ENCODE results near the gene ALKBH4. TPM values are rescaled to one million over a fixed set of nuclear protein-coding genes. Genes with fewer than 3 reads are reported as not detected.
A peak's percentile ranks its signal among the peaks of the same experiment; 100 is the strongest.
"Not testable (repeated sequence)": the region's sequence is repeated elsewhere in the genome, so short reads cannot be mapped to it uniquely, and the experiment has no call there.

Gene ALKBH4
- total RNA-seq, 1 donor from 2014 or later = 11.2 TPM

GRCh38 chr7:102409340-102409739, 55.3 kb downstream of the ALKBH4 start:
- intact Hi-C loops (cut with micrococcal nuclease) = no loop called here
- H3K36me3 Mint-ChIP-seq (ENCODE audit: low read depth) = peaks cover 48% of the 10 kb centered on the region
- H3K4me1 Mint-ChIP-seq (ENCODE audit: low read depth) = peaks cover 11% of the 10 kb centered on the region

GRCh38 chr7:102408530-102408929, 56.1 kb downstream of the ALKBH4 start:
- DNase-seq (ENCODE audit: low spot score); intact Hi-C loops (cut with micrococcal nuclease); H3K9me3 Mint-ChIP-seq; H3K4me1 Mint-ChIP-seq (ENCODE audit: low read depth); H3K4me3 Mint-ChIP-seq; H3K27me3 Mint-ChIP-seq (ENCODE audit: insufficient read depth): not testable (repeated sequence)
- Mint-ChIP-seq H3K27ac (peak overlapping the region; percentile 5), H3K36me3 (ENCODE audit: low read depth) (peaks cover 46% of the 10 kb centered on the region)

More at GRCh38 chr7:102409340-102409739, 55.3 kb downstream of the ALKBH4 start:
- peaks cover 6% of the 10 kb centered on the region for H3K9me3 Mint-ChIP-seq
- no peak overlapping the region for H3K4me3 Mint-ChIP-seq
- no peak overlapping the region for H3K27ac Mint-ChIP-seq
- no peaks in the 10 kb centered on the region for H3K27me3 Mint-ChIP-seq (ENCODE audit: insufficient read depth)
- no peak for DNase-seq (ENCODE audit: low spot score)

GRCh38 chr7:102407910-102408309, 56.8 kb downstream of the ALKBH4 start:
- Mint-ChIP-seq H3K27ac (no peak overlapping the region), H3K36me3 (ENCODE audit: low read depth) (peaks cover 49% of the 10 kb centered on the region), H3K4me1 (ENCODE audit: low read depth) (peaks cover 3% of the 10 kb centered on the region), H3K4me3 (no peak overlapping the region), H3K9me3 (peaks cover 6% of the 10 kb centered on the region), H3K27me3 (ENCODE audit: insufficient read depth) (no peaks in the 10 kb centered on the region)
- intact Hi-C loops (cut with micrococcal nuclease) = no loop called here
- DNase-seq (ENCODE audit: low spot score) = no peak

Other genes with a start within 250 kb of the ALKBH4 start
- gene SH2B2, start 178.0 kb downstream of the ALKBH4 start, total RNA-seq = 2.1 and 2.6 TPM in 2 replicates
- not detected in 2 replicates for gene SPDYE6, start 108.4 kb downstream of the ALKBH4 start, total RNA-seq
- 25.7 and 28.3 TPM in 2 replicates for gene PRKRIP1, start 68.5 kb downstream of the ALKBH4 start, total RNA-seq
- 55.2 and 59.9 TPM in 2 replicates for gene ORAI2, start 31.3 kb downstream of the ALKBH4 start, total RNA-seq
- gene LRWD1, start 121 bp upstream of the ALKBH4 start, total RNA-seq = 32.9 and 36.3 TPM in 2 replicates
- gene POLR2J, start 14.1 kb upstream of the ALKBH4 start, total RNA-seq = 49.7 and 55.3 TPM in 2 replicates
- gene RASA4B, start 52.9 kb upstream of the ALKBH4 start, total RNA-seq = 25.4 and 25.9 TPM in 2 replicates
- 13.4 and 15.7 TPM in 2 replicates for gene UPK3BL2, start 78.8 kb upstream of the ALKBH4 start, total RNA-seq
- gene SPDYE2, start 86.4 kb upstream of the ALKBH4 start, total RNA-seq = not detected in 2 replicates
- gene POLR2J3, start 107.7 kb upstream of the ALKBH4 start, total RNA-seq = 49.6 and 53.9 TPM in 2 replicates
- 50.1 and 50.4 TPM in 2 replicates for gene RASA4, start 151.9 kb upstream of the ALKBH4 start, total RNA-seq
- 16.3 and 16.9 TPM in 2 replicates for gene UPK3BL1, start 177.9 kb upstream of the ALKBH4 start, total RNA-seq
- gene SPDYE2B, start 185.5 kb upstream of the ALKBH4 start, total RNA-seq = not detected in 2 replicates
- gene POLR2J2, start 206.8 kb upstream of the ALKBH4 start, total RNA-seq = 19.5 and 21.5 TPM in 2 replicates

Measured in activated T-helper 1 cell treated with anti-CD3 and anti-CD28 coated beads, Interleukin-12 subunit alpha, Interleukin-12 subunit beta, Interleukin-2, Interleukin-4 antibody, amounts not matched to agents 30 ng/mL and 10 ng/mL and 1 ng/mL, durations not matched to agents 14 hours and 24 hours and 36 hours (primary cell).